Measurements from ENCODE around the gene TIMM29.
"Not testable (repeated sequence)": the region's sequence is repeated elsewhere in the genome, so short reads cannot be mapped to it uniquely, and the experiment has no call there.

GRCh38 chr19:10959277-10959968 is 30.8 kb downstream of the TIMM29 start:
- TF ChIP-seq CTCF, POLR2A (IDR thresholded peaks at IDR 0.05): not testable (repeated sequence)
